VCaP (cell line): Measurements from ENCODE around the gene LRRTM4.

Experiments used
- H3K27ac ChIP-seq: fragments of 450-650 bp; 2 replicates; pipeline ENCODE4 v1.5.1; 2017
- CTCF ChIP-seq: fragments of 450-650 bp; conservative IDR thresholded peaks from 2 replicates; pipeline ENCODE4 v1.5.1; 2017; ENCODE audit warnings: mild to moderate bottlenecking, moderate library complexity

The LRRTM4 gene

DNA sequence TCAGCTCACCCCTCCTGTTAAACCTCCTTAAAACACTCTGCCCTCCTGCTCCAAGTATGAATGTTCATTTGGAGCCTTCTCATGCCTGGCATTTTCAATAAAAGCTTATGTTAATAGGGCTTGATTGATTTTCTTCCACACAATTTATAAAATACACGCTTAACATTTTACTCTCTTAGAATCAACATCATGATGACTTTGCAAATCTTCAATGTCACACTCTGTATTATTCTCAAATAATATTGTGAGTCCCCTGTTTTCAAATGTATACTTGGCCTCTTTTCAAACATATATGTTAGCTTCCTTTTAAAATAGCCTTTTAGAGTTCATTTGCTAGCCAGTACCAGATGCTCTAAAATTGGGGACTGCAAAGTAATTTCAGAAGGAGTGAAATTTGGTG is 520.3 kb downstream of the LRRTM4 start:
- no peak overlapping the region for H3K27ac ChIP-seq
- TF ChIP-seq CTCF, result no peak

DNA sequence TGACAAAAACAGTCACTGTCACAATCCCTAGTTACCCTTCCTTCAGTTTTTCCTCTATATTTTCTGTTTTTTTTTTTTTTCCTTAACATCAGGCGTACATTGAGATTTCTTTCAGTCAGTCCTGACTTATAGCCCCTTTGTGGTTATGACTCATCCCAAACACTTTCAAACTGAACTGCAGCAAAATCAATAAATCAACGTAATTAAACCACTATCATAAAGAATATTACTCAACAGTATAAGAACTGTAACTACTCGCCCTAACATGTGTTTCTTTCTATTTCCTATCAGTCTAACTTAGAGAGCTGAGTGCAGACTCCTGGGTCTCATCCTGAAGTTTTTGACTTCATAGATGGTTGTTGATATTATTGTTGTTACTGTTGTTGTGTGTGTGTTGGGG is 523.5 kb downstream of the LRRTM4 start:
- no peak overlapping the region for H3K27ac ChIP-seq
- no peak for TF ChIP-seq CTCF

- no peak for TF ChIP-seq CTCF
- no peak overlapping the region for H3K27ac ChIP-seq
These were observed 524.0 kb downstream of the LRRTM4 start for GRCh38 chr2:76998152-76998551.

DNA sequence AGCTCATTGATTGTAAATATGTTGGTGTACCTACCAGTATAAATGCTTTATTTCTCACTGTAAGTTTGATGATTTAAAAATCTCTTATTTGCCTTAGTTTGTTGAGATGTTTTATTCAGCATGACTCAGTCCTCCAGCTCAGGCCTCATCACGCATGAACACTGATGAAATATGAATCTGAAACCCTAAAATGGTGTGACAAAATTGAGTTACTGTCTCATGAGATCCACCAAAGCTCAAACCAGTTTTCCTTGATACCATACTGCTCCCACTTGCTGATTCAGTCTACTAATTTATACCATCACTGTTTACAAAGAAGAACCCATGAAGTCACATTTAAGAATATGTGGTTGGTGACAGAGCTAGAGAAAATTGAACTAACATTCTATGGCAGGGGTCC is 524.9 kb downstream of the LRRTM4 start:
- no peak for TF ChIP-seq CTCF
- H3K27ac ChIP-seq, result no peak overlapping the region

DNA sequence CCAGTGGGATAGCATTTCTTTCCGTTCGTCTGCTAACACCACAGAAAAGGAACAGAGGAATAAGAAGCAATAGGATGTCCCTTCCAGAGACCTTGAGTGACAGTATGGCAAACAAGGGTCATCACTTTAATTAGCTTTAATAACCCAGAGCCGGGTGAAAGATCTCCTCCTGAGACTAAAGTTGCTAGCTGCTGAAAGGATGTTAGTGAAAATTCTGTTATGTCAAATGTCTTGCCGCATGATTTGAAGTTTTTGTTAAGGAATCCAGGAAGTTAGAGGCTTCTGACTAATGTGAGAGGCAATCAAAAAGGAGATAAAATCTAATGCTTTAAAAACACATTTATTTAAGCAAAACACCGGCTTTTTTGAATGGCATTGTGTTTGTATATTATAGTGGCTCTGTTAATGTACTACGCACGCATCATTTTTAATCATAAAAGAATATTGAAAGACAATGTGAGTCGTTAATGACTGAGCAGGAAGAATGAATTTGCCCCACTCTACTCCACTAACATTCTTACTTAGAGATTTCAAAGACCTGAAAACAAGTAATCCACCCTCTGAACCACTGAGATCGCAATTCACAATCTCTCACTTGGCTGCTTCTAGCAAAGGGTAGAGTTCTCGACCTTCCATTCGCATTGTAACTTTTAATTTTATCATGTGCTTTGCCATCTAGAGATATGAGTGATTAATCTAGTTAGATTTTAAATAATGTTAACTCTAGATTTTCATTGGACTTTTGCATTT is 536.6 kb downstream of the LRRTM4 start:
- H3K27ac ChIP-seq, result no peak overlapping the region
- TF ChIP-seq CTCF, result no peak

DNA sequence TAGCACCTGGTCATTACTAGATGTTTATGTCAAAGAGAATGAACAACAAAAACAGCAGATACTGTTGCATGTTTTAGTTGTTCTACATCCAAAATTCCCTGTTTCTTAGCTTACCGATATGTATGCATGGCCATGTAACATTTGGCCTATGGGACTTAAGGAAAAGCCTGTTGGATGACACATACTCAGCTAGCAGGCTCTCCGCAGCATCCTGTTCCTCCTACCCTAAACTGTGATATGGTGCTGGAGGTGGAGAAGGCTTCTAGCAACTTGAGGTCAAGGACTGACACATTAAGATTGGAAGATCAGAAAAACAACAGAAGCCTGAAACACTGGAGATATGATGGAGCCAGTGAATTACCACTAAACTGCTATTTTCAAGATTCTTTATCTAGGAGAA is 537.8 kb downstream of the LRRTM4 start:
- no peak overlapping the region for H3K27ac ChIP-seq
- no peak for TF ChIP-seq CTCF

DNA sequence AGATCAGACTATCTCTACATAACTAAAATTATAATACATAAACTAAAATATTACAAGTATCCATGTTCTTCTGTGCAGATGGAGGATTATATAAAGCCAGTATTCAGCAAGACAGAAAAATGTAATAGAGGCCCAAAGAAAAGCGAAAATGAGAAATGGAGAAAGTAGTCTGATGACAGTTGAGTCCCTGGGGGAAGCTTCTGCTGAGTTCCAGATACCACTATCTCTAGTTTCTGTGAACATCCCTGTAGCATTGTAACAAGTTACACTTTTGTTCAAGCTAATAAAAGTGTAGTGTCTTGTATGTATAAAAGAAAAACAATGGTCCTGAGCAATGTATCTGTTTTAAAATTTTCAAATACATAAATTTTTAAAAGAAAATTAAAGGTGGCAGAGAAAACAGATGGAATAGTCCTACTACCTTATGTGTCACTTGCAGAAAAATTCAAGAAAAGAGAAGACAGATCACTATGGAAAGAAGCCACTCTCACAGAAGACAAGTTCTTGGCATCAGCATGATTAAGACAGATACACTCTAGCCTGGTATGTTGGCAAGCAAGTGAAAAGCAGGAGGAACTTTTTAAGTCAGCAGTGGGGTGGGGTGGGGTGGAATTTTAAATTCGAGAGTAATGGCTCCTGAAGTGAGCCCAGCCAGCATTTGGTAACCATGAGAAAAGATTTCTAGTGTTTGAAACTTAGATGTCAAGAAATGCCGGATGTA is 541.9 kb downstream of the LRRTM4 start:
- TF ChIP-seq CTCF, result no peak

More for the DNA sequence above, 541.9 kb downstream of the LRRTM4 start:
- H3K27ac ChIP-seq, result no peak overlapping the region
